Ishikawa (cell line): ENCODE results near the gene SETD9.
A peak's percentile ranks its signal among the peaks of the same experiment; 100 is the strongest.

Experiments used
- CEBPB ChIP-seq: IDR thresholded peaks from 2 replicates; pipeline ENCODE4 v1.6.1; 2012
- CREB1 ChIP-seq: IDR thresholded peaks from 2 replicates; pipeline ENCODE4 v1.6.1; 2012; ENCODE audit warnings: low read depth
- EGR1 ChIP-seq: IDR thresholded peaks from 2 replicates; pipeline ENCODE4 v1.6.1; 2012
- EP300 ChIP-seq: IDR thresholded peaks from 2 replicates; pipeline ENCODE4 v1.6.1; 2012; ENCODE audit warnings: borderline replicate concordance
- FOXM1 ChIP-seq: IDR thresholded peaks from 2 replicates; pipeline ENCODE4 v1.6.1; 2012; ENCODE audit warnings: low read depth, borderline replicate concordance
- NFIC ChIP-seq: IDR thresholded peaks from 2 replicates; pipeline ENCODE4 v1.6.1; 2012
- RAD21 ChIP-seq: IDR thresholded peaks from 2 replicates; pipeline ENCODE4 v1.6.1; 2012; ENCODE audit warnings: low read depth
- TAF1 ChIP-seq: IDR thresholded peaks from 2 replicates; pipeline ENCODE4 v1.6.1; 2012; ENCODE audit warnings: low read depth, mild to moderate bottlenecking
- TCF12 ChIP-seq: IDR thresholded peaks from 2 replicates; pipeline ENCODE4 v1.6.1; 2012; ENCODE audit warnings: low read depth
- TEAD4 ChIP-seq: IDR thresholded peaks from 2 replicates; pipeline ENCODE4 v1.6.1; 2012
- YY1 ChIP-seq: IDR thresholded peaks from 2 replicates; pipeline ENCODE4 v1.6.1; 2012; ENCODE audit warnings: low read depth
- ZBTB7A ChIP-seq: IDR thresholded peaks from 2 replicates; pipeline ENCODE4 v1.6.1; 2012; ENCODE audit warnings: low read depth
- TF ChIP-seq, protein P1 (sequence below): IDR thresholded peaks from 2 replicates; pipeline ENCODE4 v1.6.1; 2012
- TF ChIP-seq, protein P2 (sequence below): IDR thresholded peaks from 2 replicates; pipeline ENCODE4 v1.6.1; 2012
- TF ChIP-seq, protein P3 (sequence below): IDR thresholded peaks from 2 replicates; pipeline ENCODE4 v1.6.1; 2012; ENCODE audit warnings: low read depth, mild to moderate bottlenecking

SETD9 gene

DNA sequence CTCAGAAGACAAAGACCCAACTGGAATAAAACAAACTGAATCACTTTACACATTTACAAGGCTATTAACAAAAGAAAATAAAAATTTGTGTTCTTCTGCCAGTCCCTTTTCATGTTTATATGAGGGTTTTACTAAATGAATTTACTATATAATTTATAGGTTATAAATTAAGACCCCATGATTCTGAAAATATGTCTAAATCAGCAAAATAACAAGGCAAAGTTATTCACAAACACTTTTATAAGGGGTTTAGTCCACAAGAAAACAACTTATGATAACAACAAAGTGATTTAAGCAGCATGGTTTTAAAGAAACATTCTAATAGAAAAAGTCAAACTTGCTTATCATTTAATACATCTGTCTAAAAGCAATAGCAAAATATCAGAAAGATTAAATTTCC, 37.7 kb downstream of the SETD9 start:
- TF ChIP-seq TAF1 (no peak), ZBTB7A (no peak), CREB1 (no peak), CEBPB (no peak), RAD21 (no peak), EGR1 (no peak), TCF12 (no peak), TEAD4 (no peak), FOXM1 (no peak), YY1 (no peak), EP300 (no peak), NFIC (no peak)
- TF ChIP-seq, protein P1, sequence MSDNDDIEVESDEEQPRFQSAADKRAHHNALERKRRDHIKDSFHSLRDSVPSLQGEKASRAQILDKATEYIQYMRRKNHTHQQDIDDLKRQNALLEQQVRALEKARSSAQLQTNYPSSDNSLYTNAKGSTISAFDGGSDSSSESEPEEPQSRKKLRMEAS, result no peak
- TF ChIP-seq, protein P2, sequence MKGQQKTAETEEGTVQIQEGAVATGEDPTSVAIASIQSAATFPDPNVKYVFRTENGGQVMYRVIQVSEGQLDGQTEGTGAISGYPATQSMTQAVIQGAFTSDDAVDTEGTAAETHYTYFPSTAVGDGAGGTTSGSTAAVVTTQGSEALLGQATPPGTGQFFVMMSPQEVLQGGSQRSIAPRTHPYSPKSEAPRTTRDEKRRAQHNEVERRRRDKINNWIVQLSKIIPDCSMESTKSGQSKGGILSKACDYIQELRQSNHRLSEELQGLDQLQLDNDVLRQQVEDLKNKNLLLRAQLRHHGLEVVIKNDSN, result no peak
- TF ChIP-seq, protein P3, sequence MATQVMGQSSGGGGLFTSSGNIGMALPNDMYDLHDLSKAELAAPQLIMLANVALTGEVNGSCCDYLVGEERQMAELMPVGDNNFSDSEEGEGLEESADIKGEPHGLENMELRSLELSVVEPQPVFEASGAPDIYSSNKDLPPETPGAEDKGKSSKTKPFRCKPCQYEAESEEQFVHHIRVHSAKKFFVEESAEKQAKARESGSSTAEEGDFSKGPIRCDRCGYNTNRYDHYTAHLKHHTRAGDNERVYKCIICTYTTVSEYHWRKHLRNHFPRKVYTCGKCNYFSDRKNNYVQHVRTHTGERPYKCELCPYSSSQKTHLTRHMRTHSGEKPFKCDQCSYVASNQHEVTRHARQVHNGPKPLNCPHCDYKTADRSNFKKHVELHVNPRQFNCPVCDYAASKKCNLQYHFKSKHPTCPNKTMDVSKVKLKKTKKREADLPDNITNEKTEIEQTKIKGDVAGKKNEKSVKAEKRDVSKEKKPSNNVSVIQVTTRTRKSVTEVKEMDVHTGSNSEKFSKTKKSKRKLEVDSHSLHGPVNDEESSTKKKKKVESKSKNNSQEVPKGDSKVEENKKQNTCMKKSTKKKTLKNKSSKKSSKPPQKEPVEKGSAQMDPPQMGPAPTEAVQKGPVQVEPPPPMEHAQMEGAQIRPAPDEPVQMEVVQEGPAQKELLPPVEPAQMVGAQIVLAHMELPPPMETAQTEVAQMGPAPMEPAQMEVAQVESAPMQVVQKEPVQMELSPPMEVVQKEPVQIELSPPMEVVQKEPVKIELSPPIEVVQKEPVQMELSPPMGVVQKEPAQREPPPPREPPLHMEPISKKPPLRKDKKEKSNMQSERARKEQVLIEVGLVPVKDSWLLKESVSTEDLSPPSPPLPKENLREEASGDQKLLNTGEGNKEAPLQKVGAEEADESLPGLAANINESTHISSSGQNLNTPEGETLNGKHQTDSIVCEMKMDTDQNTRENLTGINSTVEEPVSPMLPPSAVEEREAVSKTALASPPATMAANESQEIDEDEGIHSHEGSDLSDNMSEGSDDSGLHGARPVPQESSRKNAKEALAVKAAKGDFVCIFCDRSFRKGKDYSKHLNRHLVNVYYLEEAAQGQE, result no peak

DNA sequence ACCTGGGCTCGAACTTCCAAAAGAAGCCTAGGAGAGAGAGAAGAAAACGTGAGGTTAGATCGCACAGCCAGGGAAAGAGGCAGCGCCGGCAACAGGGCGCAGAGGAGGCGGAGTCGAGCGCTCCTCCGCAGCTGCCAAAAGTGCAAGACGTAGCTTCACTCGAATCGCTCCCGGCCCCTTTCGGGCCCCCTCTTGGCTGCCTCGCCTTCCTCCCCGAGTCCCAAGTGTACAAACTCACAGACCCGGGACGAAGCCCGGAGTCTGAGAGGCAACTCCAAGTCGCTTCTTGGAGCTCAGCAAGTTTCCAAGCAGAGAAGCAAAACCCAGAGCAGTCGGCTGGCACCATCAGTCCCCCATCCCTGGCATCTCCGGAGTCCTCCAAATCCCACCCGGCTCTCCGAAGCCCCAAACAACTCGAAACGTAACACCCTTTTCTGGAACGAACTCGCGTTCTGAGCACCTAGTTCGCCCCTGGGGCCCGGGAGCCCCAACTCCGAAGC, 41.3 kb downstream of the SETD9 start:
- TF ChIP-seq RAD21 (no peak), ZBTB7A (no peak), TAF1 (no peak), CREB1 (no peak), FOXM1 (no peak), CEBPB (no peak), YY1 (no peak), NFIC (no peak), EP300 (no peak)
- TF ChIP-seq, protein P1, result no peak
- TF ChIP-seq, protein P3, result no peak

DNA sequence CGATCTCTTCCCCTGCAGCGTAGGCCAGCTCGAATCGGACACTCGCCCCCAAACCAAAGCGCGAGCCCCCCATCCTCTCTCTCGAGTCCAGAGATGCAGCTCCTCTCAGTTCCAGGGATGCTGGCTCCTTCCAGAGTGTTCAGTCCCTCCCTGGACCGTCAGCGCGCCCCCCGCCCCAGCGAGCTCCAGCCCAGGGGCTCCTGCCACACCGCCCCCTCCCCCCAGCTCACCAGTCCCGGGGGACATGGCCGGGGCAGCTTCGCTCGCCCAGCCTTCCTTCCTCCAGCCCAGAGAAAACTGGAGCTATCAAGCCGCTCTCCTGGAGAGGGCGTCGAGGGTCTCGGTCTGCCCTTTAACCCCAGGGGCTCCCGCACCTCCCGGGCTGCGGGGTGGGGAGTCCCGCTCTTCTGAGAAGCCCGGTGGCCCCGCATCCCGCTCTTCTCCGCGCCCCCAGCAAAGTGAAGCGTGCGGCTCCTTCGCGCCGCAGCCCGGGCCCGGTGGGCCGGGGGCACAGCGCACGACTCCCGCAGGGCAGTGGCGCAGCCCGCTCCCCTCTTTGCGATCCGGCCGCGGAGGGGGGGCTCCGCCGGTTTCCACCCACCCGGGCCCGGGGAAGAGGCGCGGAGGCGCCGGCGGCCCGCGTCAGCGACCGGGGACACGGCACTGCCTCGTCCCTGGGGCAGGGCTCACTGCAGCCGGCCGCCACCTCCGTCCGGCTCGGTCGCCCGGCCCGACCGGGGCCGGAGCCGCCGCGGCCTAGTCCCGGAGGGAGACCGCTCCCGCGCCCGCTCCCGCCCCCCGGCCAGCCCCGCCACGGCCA, 41.9 kb downstream of the SETD9 start:
- peak; percentile 93 for TF ChIP-seq ZBTB7A
- no peak for TF ChIP-seq CREB1

DNA sequence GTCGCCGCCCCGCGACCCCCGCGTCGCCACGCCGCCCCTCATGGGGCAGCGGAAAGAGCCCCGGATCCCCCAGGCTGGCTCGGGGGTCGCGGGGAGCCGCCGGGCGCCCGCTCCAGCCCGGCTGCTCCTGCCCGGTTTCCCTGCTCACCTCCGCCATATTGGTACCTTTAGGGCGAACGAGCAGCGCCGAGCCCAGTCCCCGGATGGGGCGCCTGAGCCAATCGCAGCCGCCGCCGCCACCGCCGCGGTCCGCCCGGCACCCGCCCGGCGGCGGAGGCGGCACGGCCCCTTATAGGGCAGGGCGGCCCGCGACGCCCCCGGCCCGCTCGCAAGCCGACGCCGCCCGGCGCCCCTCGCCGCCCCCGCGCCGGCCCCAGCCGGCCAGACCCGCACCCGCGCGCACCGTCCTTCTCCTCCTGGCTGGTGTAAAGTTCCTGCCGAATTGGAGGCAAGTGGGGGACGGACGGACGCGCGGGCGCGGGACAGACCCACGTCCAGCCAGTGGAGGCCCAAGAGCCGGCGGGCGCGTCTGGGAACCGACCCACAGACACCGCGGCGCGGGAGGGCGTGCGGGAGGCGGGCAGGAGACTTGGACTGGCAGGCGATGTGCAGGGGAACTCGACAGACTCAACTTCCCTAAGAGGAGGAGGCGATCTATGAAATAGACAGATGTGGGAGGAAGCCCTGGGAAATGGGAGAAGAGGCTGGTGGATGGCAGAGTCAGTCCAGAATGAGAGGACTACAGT, 42.7 kb downstream of the SETD9 start, which contains the start of gene MIER3:
Gene MIER3, minus strand, starts transcription at position 178 of the 746 bp plus-strand sequence. Its CDS starts 21 bp downstream, at position 157.
- TF ChIP-seq RAD21 (no peak), CEBPB (no peak), EGR1 (0 out of 2 replicates have a peak, but pooled peaks have one; percentile 7), YY1 (peak; percentile 92), TAF1 (peak; percentile 63)
- TF ChIP-seq, protein P3, result no peak
- TF ChIP-seq, protein P1, result peak; percentile 53
